Activated CD8-positive, alpha-beta T cell treated with anti-CD3 and anti-CD28 coated beads, Interleukin-2, amount 10 ng/mL, durations not matched to agents 7 days and 5 days (primary cell): ENCODE data around the gene HUS1. TPM values are rescaled to one million over a fixed set of nuclear protein-coding genes. Genes with fewer than 3 reads are reported as not detected.

Source experiments
- ATAC-seq: fragments of 150-1000 bp; cut with Tn5 transposase; one replicate; pipeline ENCODE4 v1.10.0; 2021; ENCODE audit warnings: moderate library complexity
- CTCF ChIA-PET: fragments of 350-600 bp; sonication (Branson Sonifier 250); formaldehyde crosslinking; loops from one replicate; lab custom pipeline; 2021; ENCODE audit warnings: antibody characterized with exemption; lab: Charles Lee
- POLR2A ChIA-PET: fragments of 350-600 bp; sonication (Branson Sonifier 250); formaldehyde crosslinking; loops from one replicate; lab custom pipeline; 2021; ENCODE audit warnings: antibody characterized with exemption; lab: Charles Lee
- DNase-seq: peaks from one replicate; pipeline ENCODE4 v3.0.0-alpha.2; 2020
- H3K27ac Mint-ChIP-seq: one replicate; pipeline ENCODE4 v1.8.0; 2021; ENCODE audit warnings: mild to moderate bottlenecking, mixed read lengths
- H3K27me3 Mint-ChIP-seq: one replicate; pipeline ENCODE4 v1.8.0; 2021; ENCODE audit warnings: low read depth, mixed read lengths
- H3K36me3 Mint-ChIP-seq: one replicate; pipeline ENCODE4 v1.8.0; 2021; ENCODE audit warnings: low read depth, mixed read lengths
- H3K4me1 Mint-ChIP-seq: one replicate; pipeline ENCODE4 v1.8.0; 2021; ENCODE audit warnings: low read depth, mixed read lengths
- H3K4me3 Mint-ChIP-seq: one replicate; pipeline ENCODE4 v1.8.0; 2021; ENCODE audit warnings: mild to moderate bottlenecking, mixed read lengths
- H3K9me3 Mint-ChIP-seq: one replicate; pipeline ENCODE4 v1.8.0; 2022; ENCODE audit warnings: mixed read lengths; ENCODE audit not compliant: insufficient read depth
- total RNA-seq, 2 experiments: library from RNA; stranded (reverse); gene quantifications; one replicate each; pipeline ENCODE4 v1.2.3, GENCODE V29; 2021

HUS1 gene
- total RNA-seq, 2 experiments from 2014 or later: 28.9 to 31.6 TPM

- ATAC-seq (no peak), DNase-seq (no peak)
- Mint-ChIP-seq H3K36me3 (peaks cover 10% of the 10 kb centered on the region), H3K4me1 (no peaks in the 10 kb centered on the region), H3K4me3 (no peak overlapping the region), H3K9me3 (no peaks in the 10 kb centered on the region), H3K27ac (no peak overlapping the region), H3K27me3 (no peaks in the 10 kb centered on the region)
- ChIA-PET CTCF (no interaction called here), POLR2A (no interaction called here)
These were observed 25.0 kb downstream of the HUS1 start for GRCh38 chr7:47954231-47954911.

GRCh38 chr7:47953822-47954221, 25.6 kb downstream of the HUS1 start:
- no peak overlapping the region for H3K27ac Mint-ChIP-seq
- no peaks in the 10 kb centered on the region for H3K27me3 Mint-ChIP-seq
- no peaks in the 10 kb centered on the region for H3K4me1 Mint-ChIP-seq
- no peaks in the 10 kb centered on the region for H3K9me3 Mint-ChIP-seq
- peaks cover 10% of the 10 kb centered on the region for H3K36me3 Mint-ChIP-seq
- ChIA-PET POLR2A (no interaction called here), CTCF (no interaction called here)
- H3K4me3 Mint-ChIP-seq: no peak overlapping the region
- no peak for DNase-seq
- ATAC-seq: no peak

- DNase-seq: no peak
These were observed 27.2 kb downstream of the HUS1 start for GRCh38 chr7:47952224-47952623.

GRCh38 chr7:47951374-47951773, 28.0 kb downstream of the HUS1 start:
- POLR2A ChIA-PET: no interaction called here
- Mint-ChIP-seq H3K27me3 (no peaks in the 10 kb centered on the region), H3K4me3 (no peak overlapping the region), H3K27ac (no peak overlapping the region), H3K4me1 (no peaks in the 10 kb centered on the region), H3K9me3 (no peaks in the 10 kb centered on the region), H3K36me3 (peaks cover 2% of the 10 kb centered on the region)
- CTCF ChIA-PET: interaction anchor here (1.0 to 5.3 kb wide), 2 partner anchors 17 to 158 kb away, joined by 3 to 30 read pairs; no protein-coding TSS in a partner anchor
- DNase-seq (no peak), ATAC-seq (no peak)

More at GRCh38 chr7:47952224-47952623, 27.2 kb downstream of the HUS1 start:
- Mint-ChIP-seq H3K9me3 (no peaks in the 10 kb centered on the region), H3K27ac (no peak overlapping the region), H3K27me3 (no peaks in the 10 kb centered on the region), H3K4me1 (no peaks in the 10 kb centered on the region), H3K4me3 (no peak overlapping the region), H3K36me3 (peaks cover 4% of the 10 kb centered on the region)
- no peak for ATAC-seq
- POLR2A ChIA-PET: no interaction called here
- CTCF ChIA-PET: no interaction called here

GRCh38 chr7:47950714-47951113, 28.7 kb downstream of the HUS1 start:
- Mint-ChIP-seq H3K4me3 (no peak overlapping the region), H3K27ac (no peak overlapping the region), H3K4me1 (no peaks in the 10 kb centered on the region), H3K36me3 (peaks cover 2% of the 10 kb centered on the region), H3K9me3 (no peaks in the 10 kb centered on the region), H3K27me3 (no peaks in the 10 kb centered on the region)
- ATAC-seq: no peak
- POLR2A ChIA-PET: no interaction called here
- DNase-seq: no peak
- CTCF ChIA-PET: interaction anchor here (1.0 to 5.3 kb wide), 2 partner anchors 18 to 159 kb away, joined by 3 to 30 read pairs; no protein-coding TSS in a partner anchor

- ATAC-seq (no peak), DNase-seq (no peak)
- Mint-ChIP-seq H3K9me3 (no peaks in the 10 kb centered on the region), H3K27me3 (no peaks in the 10 kb centered on the region), H3K27ac (no peak overlapping the region), H3K4me1 (no peaks in the 10 kb centered on the region), H3K4me3 (no peak overlapping the region), H3K36me3 (no peaks in the 10 kb centered on the region)
- CTCF ChIA-PET: interaction anchor here (5.3 kb wide), 1 partner anchor 160 kb away, joined by 30 read pairs; no protein-coding TSS in a partner anchor
- POLR2A ChIA-PET: no interaction called here
These were observed 29.7 kb downstream of the HUS1 start for GRCh38 chr7:47949703-47950102.

- H3K36me3 Mint-ChIP-seq: no peaks in the 10 kb centered on the region
- H3K4me3 Mint-ChIP-seq: no peak within 1 kb of the TSS
- POLR2A ChIA-PET: no interaction called here
- H3K27ac Mint-ChIP-seq: no peak within 1 kb of the TSS
- no peaks in the 10 kb centered on the region for H3K27me3 Mint-ChIP-seq
- CTCF ChIA-PET: interaction anchor here (0.9 to 5.3 kb wide), 3 partner anchors 148 to 207 kb away, joined by 3 to 30 read pairs (median 3); no protein-coding TSS in a partner anchor
- no peaks in the 10 kb centered on the region for H3K4me1 Mint-ChIP-seq
- H3K9me3 Mint-ChIP-seq: no peaks in the 10 kb centered on the region
- no peak for ATAC-seq
- no peak for DNase-seq
These were observed 31.1 kb downstream of the HUS1 start, which contains the start of gene PKD1L1 for GRCh38 chr7:47948141-47948790. Gene PKD1L1 (minus strand): TSS chr7:47948466. CDS start chr7:47948440, 26 bp downstream.

GRCh38 chr7:47947355-47947749, 32.1 kb downstream of the HUS1 start:
- ChIA-PET CTCF (interaction anchor here (0.9 to 5.3 kb wide), 3 partner anchors 149 to 207 kb away, joined by 3 to 30 read pairs (median 3); no protein-coding TSS in a partner anchor), POLR2A (no interaction called here)
- Mint-ChIP-seq H3K4me1 (no peaks in the 10 kb centered on the region), H3K27me3 (no peaks in the 10 kb centered on the region), H3K4me3 (no peak overlapping the region), H3K9me3 (no peaks in the 10 kb centered on the region), H3K27ac (no peak overlapping the region), H3K36me3 (no peaks in the 10 kb centered on the region)
- ATAC-seq: no peak
- DNase-seq: no peak

- Mint-ChIP-seq H3K36me3 (no peaks in the 10 kb centered on the region), H3K27me3 (no peaks in the 10 kb centered on the region), H3K4me3 (no peak overlapping the region), H3K27ac (peak overlapping the region; percentile 9), H3K9me3 (no peaks in the 10 kb centered on the region), H3K4me1 (no peaks in the 10 kb centered on the region)
- DNase-seq (no peak), ATAC-seq (no peak)
- ChIA-PET CTCF (interaction anchor here (1.2 to 5.3 kb wide), 2 partner anchors 149 to 163 kb away, joined by 3 to 30 read pairs; no protein-coding TSS in a partner anchor), POLR2A (no interaction called here)
These were observed 32.6 kb downstream of the HUS1 start for GRCh38 chr7:47946581-47947354.

GRCh38 chr7:47945261-47946015, 34.0 kb downstream of the HUS1 start:
- peak; percentile 65 for ATAC-seq
- CTCF ChIA-PET: interaction anchor here (0.7 to 2.6 kb wide), 33 partner anchors 9 to 287 kb away, joined by 3 to 88 read pairs (median 5); no protein-coding TSS in a partner anchor
- POLR2A ChIA-PET: interaction anchor here (1.2 kb wide), 1 partner anchor 209 kb away, joined by 5 read pairs; no protein-coding TSS in a partner anchor

More at GRCh38 chr7:47945261-47946015, 34.0 kb downstream of the HUS1 start:
- H3K4me1 Mint-ChIP-seq: no peaks in the 10 kb centered on the region
- no peaks in the 10 kb centered on the region for H3K27me3 Mint-ChIP-seq
- H3K36me3 Mint-ChIP-seq: no peaks in the 10 kb centered on the region
- no peak overlapping the region for H3K4me3 Mint-ChIP-seq
- peak; percentile 84 for DNase-seq
- no peaks in the 10 kb centered on the region for H3K9me3 Mint-ChIP-seq
- no peak overlapping the region for H3K27ac Mint-ChIP-seq
